ENCODE measurements around the gene AGO1.
"Not testable (repeated sequence)": the region's sequence is repeated elsewhere in the genome, so short reads cannot be mapped to it uniquely, and the experiment has no call there.

AGO1 gene

DNA sequence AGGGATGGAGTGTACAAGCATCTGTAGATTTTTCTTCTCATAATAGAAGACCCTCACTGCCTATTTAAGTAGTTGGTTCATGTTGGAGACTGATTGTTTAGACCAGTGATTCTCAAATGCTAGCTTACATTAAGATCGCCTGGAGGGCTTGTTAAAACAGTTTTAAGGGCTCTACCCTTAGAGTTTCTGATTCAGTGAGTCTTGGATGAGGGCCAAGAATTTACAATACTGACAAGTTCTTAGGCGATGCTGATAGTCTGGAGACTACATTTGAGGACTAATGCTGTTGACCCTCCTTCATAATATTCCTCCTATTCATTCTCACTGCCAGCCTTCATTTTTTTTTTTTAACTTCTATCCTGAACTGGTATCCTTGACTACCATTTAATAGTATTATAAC, 32.7 kb downstream of the AGO1 start:
- no peak for DNase-seq (ENCODE audit: low spot score)

- DNase-seq (ENCODE audit: low spot score) = no peak
These were observed 40.8 kb downstream of the AGO1 start for GRCh38 chr1:35923791-35924221.

DNA sequence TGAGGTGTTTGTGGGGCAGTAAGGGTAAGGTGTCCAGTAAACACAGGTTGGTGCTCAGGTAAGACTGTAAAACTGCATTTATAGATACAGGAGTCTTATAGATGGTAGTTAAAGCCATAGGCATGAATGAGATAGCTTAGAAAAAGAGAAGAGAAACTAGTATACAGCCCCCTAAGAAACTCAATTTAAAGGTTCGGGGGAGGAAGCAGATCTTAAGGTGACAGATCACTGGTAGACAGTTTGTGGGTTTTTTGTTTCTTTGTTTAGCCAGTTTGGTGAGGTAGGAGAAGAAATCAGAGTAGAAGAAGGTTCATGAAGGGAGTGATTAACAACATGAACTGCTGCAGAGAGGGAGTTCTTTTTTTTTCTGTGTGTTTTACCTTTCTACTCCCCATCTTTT, 41.8 kb downstream of the AGO1 start:
- no peak for DNase-seq (ENCODE audit: low spot score)

DNA sequence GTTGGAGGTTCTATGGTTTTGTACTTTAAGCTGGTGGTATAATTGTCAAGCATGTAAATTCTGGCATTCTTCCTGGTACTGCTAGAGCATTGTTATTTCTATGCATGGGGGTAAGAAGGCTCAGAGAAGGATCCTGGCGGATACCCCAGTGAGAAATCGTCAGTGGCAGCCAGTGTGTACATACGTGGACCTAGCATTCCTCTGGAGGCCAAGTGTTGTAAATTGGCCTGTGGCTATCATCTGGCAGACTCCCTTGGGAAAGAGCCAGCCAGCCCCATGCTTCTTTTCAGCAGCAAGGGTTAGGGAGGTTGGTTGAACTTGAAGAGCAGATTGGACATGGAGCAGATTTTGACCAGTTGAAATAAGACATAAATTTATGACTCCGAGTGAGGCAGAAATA, 42.7 kb downstream of the AGO1 start:
- no peak for DNase-seq (ENCODE audit: low spot score)

- DNase-seq (ENCODE audit: low spot score) = no peak
These were observed 44.5 kb downstream of the AGO1 start for GRCh38 chr1:35927472-35927871.

- peak; percentile 59 for DNase-seq (ENCODE audit: low spot score)
These were observed 47.0 kb downstream of the AGO1 start for GRCh38 chr1:35929730-35930592.

- peak; percentile 78 for DNase-seq (ENCODE audit: low spot score)
These were observed 47.8 kb downstream of the AGO1 start, which contains the start of gene AGO3 for GRCh38 chr1:35930593-35931445. Gene AGO3, plus strand, starts transcription at chr1:35931105. Its CDS starts 322 bp downstream, at chr1:35931427.

DNA sequence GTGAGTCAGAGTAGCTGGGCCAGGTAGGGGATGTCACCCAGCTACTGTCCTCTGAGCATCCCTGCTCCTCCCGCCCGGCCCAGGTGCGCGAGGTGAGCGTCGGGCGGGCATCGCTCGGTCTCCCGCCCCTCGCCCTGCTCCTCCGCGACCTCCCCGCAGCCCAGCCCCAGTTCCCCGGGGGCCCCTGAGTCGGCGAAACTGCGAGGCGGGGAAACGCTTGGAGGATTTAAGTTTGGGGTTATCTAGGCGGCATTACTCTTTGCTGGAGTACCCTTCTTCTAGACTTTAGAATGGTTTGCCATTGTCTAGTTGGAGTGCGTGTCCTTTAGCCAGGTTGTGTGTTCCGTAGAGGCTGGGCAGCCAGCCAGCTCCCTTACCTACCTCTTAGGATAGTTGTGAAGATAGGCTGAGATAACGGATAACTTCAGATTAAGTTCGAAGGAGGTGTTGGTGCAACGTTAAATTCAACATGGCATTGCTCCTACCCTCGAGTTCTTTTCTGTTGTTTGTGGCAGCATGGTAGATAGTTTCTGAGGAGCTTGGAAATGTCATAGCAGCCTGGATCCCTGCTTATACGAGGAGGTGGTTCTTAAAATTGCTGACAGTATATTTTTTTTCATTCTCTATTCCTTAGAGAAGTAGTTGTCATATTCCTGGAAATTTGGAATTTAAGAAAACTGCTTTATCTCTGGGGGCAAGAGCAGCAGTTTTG, 48.6 kb downstream of the AGO1 start:
- DNase-seq (ENCODE audit: low spot score) = peak; percentile 34

DNA sequence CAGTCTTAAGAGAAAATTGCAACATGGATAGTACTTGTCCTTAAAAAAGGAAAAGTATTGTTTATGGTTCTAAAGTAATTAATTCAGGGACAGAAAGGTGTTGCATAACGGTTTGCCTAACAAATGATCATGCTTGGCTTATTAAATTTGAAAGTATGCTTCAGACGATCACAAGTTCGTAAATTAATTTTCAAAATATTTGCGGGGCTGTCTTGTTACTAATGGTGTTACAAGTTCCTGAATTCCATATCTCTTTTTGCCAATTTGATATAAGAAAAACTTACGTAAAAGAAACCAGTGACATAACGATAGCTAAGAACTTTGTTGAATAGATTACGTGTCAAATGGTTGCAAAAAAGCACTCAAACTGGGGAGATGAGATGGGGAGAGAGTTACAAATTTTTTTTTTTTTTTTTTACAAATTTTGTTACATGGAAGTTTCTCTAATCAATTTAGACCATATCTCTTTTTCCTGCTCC, 49.2 kb downstream of the AGO1 start:
- DNase-seq (ENCODE audit: low spot score) = no peak

DNA sequence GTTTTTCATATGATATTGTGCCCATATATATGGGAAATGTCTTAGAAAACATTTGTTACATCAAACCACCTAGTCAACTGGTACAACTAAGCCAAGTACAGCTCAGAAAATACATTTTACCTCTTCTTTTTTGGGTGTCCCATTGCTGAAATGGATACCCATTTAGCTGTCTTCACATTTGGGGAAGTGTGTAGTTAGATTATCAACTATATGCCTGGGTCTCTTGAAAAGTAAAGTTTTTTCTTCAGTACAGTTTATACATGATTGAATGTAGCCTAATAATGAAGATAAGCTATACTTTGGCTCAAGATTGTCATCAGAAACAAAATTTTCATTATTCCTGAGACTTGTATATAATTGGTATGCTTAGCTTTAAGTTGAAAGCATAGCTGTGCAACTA, 49.9 kb downstream of the AGO1 start:
- DNase-seq (ENCODE audit: low spot score) = no peak

DNA sequence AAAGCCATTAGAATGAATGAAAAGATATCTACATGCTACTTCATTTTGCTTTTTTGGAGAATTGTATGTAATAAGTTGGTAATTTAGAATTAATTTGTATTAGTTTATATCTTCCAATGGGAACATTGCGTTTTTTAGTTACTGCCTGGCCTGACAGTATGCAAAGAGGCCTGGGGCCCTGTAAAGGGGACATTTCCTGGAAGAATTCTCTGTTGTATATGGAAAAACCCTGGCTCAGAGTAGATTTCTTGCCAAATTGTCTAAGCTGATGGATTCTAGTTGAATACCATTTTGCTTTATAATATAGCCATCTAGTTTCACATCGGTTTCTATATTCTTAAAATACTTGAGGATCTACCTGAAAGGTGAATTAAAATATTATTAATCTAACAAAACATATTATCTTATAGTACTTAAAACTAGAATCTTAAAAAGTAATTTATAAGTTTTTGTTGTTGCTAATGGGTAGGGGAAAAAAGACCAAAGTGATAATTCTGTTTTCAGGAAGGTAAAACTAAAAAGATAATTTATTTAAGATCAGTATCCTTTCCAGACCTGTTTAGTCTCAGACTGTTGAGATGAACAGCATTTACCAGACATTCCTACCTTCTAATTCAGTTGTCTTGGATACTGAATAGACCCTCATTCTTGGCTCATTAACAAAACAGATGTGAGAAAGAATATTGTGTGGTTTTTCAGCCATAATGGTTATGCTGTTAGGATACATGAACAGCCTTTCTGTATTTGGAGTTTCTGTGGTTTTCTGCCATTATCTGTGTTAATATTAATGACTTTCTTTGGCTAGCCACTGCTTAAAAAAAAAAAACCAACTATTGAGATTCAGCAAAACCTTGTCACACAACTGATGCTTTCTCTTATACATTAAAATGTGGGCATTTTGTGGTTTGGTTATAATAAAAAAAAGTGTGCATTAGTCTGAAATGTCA, 52.7 kb downstream of the AGO1 start:
- DNase-seq (ENCODE audit: low spot score) = no peak

DNA sequence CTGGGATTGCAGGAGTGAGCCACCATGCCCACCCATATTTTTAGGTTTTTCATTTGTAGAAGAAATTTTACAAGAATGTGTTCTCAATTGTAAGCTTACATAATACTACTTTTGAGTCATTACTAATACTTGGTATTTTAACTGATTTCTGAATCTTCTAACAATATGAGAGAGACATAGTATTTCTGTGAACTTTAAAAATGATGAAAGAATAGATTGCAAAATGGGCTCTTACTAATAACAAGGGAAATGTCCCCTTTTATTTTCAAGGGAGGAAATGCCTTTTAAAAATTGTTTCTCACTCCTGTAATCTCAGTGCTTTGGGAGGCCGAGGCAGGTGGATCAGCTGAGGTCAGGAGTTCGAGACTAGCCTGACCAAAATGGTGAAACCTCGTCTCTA, 53.8 kb downstream of the AGO1 start:
- DNase-seq (ENCODE audit: low spot score) = no peak

DNA sequence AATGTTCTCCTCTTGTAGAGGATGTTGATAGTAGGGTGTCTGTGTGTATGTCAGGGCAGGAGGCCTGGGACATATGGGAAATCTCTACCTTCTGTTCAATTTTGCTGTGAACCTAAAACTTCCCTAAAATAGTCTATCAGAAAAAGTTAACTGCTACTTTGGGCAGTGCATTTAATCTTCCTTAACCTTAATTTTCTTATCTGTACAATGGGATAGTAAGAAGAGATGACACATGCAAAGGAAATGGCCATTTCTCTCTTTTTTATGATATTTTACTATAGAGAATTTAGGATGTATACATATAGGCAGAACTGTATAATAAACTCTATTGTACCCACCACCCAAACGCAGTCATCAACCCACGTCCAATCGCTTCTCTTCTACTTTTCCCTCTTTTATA, 56.5 kb downstream of the AGO1 start:
- DNase-seq (ENCODE audit: low spot score) = no peak

DNA sequence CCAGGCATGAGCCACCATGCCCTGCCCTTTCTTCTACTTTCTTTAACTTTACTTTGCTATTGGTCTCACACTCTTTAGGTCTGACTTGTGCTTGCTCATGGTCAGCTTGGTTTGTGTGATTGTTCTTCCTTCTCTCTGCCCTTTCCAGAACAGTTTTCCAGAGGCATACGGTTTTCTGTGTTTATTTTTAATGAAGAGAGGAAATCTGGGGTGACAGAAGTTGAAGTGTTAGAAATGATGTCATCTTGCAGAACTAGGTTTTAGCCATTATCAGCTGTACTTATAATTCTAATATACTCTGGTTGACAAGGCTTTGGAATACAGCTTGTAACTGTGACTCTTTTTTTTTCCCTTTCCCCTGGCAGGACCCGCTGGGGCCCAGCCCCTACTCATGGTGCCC, 62.3 kb downstream of the AGO1 start:
- no peak for DNase-seq (ENCODE audit: low spot score)

GRCh38 chr1:35947547-35947946, 64.5 kb downstream of the AGO1 start:
- DNase-seq (ENCODE audit: low spot score) = no peak

- no peak for DNase-seq (ENCODE audit: low spot score)
These were observed 75.5 kb downstream of the AGO1 start for GRCh38 chr1:35958558-35958957.

DNA sequence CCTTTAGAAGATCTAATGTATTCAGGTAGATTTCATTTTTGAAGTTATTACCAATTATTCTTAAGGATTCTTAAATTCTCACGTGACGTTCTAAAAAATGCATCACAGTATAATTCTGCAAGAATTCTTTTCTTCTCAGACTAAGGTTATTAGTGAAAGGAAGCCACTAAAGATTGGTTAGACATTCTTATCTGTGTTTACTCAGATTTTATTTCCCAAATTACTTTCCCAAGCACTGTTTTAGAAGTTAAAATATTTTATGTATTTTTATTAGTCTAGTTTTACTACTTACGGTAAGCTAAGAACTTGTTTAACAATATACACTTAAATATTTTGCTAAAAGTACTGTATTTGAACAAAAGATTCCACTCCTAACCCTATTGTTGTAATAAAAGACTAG, 76.3 kb downstream of the AGO1 start:
- no peak for DNase-seq (ENCODE audit: low spot score)

- no peak for DNase-seq (ENCODE audit: low spot score)
These were observed 79.9 kb downstream of the AGO1 start for GRCh38 chr1:35962952-35963351.

DNA sequence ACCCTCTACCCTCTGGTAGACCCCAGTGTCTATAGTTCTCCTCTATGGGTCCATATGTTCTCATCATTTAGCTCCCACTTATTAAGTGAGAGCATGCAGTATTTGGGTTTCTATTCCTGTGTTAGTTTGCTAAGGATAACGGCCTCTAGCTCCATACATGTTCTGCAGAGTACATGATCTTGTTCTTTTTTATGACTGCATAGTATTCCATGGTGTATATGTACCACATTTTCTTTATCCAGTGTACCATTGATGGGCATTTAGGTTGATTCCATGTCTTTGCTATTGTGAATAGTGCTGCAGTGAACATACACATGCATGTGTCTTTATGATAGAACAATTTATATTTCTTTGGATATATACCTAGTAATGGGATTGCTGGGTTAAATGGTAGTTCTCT, 81.3 kb downstream of the AGO1 start:
- DNase-seq (ENCODE audit: low spot score) = not testable (repeated sequence)

GRCh38 chr1:35968396-35968795, 85.4 kb downstream of the AGO1 start:
- DNase-seq (ENCODE audit: low spot score) = no peak

DNA sequence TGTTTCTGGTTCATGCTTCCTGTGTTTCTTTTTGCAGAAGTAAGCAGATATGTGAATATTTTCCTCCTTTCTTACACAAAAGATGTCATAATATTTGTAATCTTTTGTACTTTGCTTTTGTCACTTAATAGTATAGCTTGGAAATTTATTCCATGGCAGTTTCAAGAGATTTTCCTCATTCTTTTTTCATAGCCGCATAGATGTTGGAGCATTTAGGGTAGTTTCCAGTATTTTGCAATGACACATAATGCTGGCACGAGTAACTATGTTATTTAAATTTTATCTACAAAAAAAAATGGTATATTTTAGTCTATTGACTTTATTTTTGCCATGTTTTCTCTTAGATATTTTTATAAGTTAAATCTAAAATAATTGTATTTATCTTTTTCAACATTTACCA, 88.6 kb downstream of the AGO1 start:
- DNase-seq (ENCODE audit: low spot score) = no peak

Measured in cerebellar cortex (tissue), 1 donor.